ENCODE data around the gene NECTIN3. TPM values are rescaled to one million over a fixed set of nuclear protein-coding genes. Genes with fewer than 3 reads are reported as not detected.

The NECTIN3 gene
- total RNA-seq, 1 experiment from 2014 or later: 53.7 TPM

- Histone ChIP-seq H3K9ac (ENCODE audit: extremely low read depth, insufficient read length, low read length) (no peak overlapping the region), H3K4me1 (ENCODE audit: insufficient read depth, low read length) (no peaks in the 10 kb centered on the region), H3K27ac (ENCODE audit: insufficient read length, low read depth, low read length) (no peak overlapping the region), H2AFZ (ENCODE audit: low read length) (no peak overlapping the region), H3K23me2 (ENCODE audit: insufficient read length, low read depth, low read length, poor library complexity, severe bottlenecking) (no peaks in the 10 kb centered on the region), H3K23ac (ENCODE audit: insufficient read length, low read depth, low read length) (no peak overlapping the region), H3K79me2 (ENCODE audit: insufficient read depth, low read length) (no peaks in the 10 kb centered on the region), H2BK12ac (ENCODE audit: insufficient read length, low read depth, low read length) (no peak overlapping the region), H3K79me1 (ENCODE audit: insufficient read depth, low read depth, low read length, poor library complexity, severe bottlenecking) (no peaks in the 10 kb centered on the region), H3K4me2 (ENCODE audit: insufficient read depth, insufficient read length, low read length) (no peak overlapping the region), H2BK120ac (ENCODE audit: low read depth, low read length, poor library complexity, severe bottlenecking) (no peak overlapping the region), H3K14ac (ENCODE audit: insufficient read depth, low read length) (no peak overlapping the region), H3K18ac (ENCODE audit: insufficient read length, low read depth, low read length) (no peak overlapping the region), H2BK20ac (ENCODE audit: low read depth, low read length, poor library complexity, severe bottlenecking) (no peak overlapping the region), H3K4ac (ENCODE audit: low read depth, low read length) (no peak overlapping the region), H3T11ph (ENCODE audit: low read length) (no peak overlapping the region), H4K20me1 (ENCODE audit: control insufficient read depth, insufficient read depth, insufficient read length) (no peaks in the 10 kb centered on the region), H3K56ac (ENCODE audit: insufficient read length, low read depth, low read length) (no peak overlapping the region), H3K27me3 (ENCODE audit: insufficient read depth, low read length) (no peaks in the 10 kb centered on the region), H4K91ac (ENCODE audit: insufficient read length, low read depth, low read length) (no peak overlapping the region), H2BK5ac (ENCODE audit: insufficient read length, low read length) (no peak overlapping the region), H4K8ac (replicated peaks; ENCODE audit: insufficient read length, low read depth, low read length) (no peak overlapping the region), H2AK5ac (ENCODE audit: insufficient read length, low read length) (no peak overlapping the region), H2BK15ac (ENCODE audit: low read depth, low read length) (no peak overlapping the region), H3K9me3 (ENCODE audit: control insufficient read depth, low read depth, low read length) (no peaks in the 10 kb centered on the region), H4K5ac (ENCODE audit: insufficient read length, low read depth, low read length) (no peak overlapping the region)
- no peak overlapping the region for H3K4me3 Mint-ChIP-seq
- H3K27ac Mint-ChIP-seq: no peak overlapping the region
- whole genome bisulfite sequencing (ENCODE audit: extremely low coverage, insufficient read length, low lambda C conversion rate): no CpG with 5 or more reads among the region's 3 CpGs
- H3K4me1 Mint-ChIP-seq: peaks cover 9 to 12% of the 10 kb centered on the region in 2 experiments; a peak in 2 of 4 replicates
- peaks cover 0 to 16% (median 8%) of the 10 kb centered on the region in 3 experiments; a peak in 5 of 7 replicates for H3K36me3 Mint-ChIP-seq (ENCODE audit: insufficient read depth in 1 of 3, low read depth in 3 of 3)
- TF ChIP-seq CTCF (conservative IDR thresholded peaks at IDR 0.05): no peak
- DNase-seq: no peak
- H3K27me3 Mint-ChIP-seq (ENCODE audit: low read depth): no peaks in the 10 kb centered on the region
- peaks cover 7 to 10% of the 10 kb centered on the region in 2 experiments for H3K9me3 Mint-ChIP-seq
These were observed 38.9 kb upstream of the NECTIN3 start for GRCh38 chr3:111032677-111033076.
